PFSK-1 (cell line): ENCODE results near the gene KHDC3L.

Experiments
- FOXP2 ChIP-seq: optimal IDR thresholded peaks from 2 replicates; pipeline ENCODE3; 2011; ENCODE audit warnings: borderline replicate concordance, control low read depth, inconsistent platforms; ENCODE audit not compliant: insufficient read depth; ENCODE audit errors: extremely low read length, extremely low read depth
- POLR2AphosphoS5 ChIP-seq: IDR thresholded peaks from 2 replicates; pipeline ENCODE4 v1.6.1; 2012; ENCODE audit warnings: low read depth, mild to moderate bottlenecking, control low read depth, low read length, moderate library complexity
- REST ChIP-seq, 2 experiments: IDR thresholded peaks; 2 replicates each; pipeline versions ENCODE4 v1.6.1 to v1.8.0; 2011 to 2012; ENCODE audit warnings: low read depth in 2 of 2, low read length in 2 of 2, control low read depth in 1 of 2, inconsistent platforms in 1 of 2, mild to moderate bottlenecking in 1 of 2, moderate library complexity in 1 of 2; ENCODE audit not compliant: insufficient read depth in 1 of 2
- SIN3A ChIP-seq: IDR thresholded peaks from 2 replicates; pipeline ENCODE4 v1.6.1; 2012; ENCODE audit warnings: mild to moderate bottlenecking, low read length, moderate library complexity, borderline replicate concordance; ENCODE audit not compliant: insufficient read depth
- TAF1 ChIP-seq: IDR thresholded peaks from 2 replicates; pipeline ENCODE4 v1.6.1; 2012; ENCODE audit warnings: low read length, control low read depth, borderline replicate concordance; ENCODE audit not compliant: insufficient read depth

KHDC3L gene

DNA sequence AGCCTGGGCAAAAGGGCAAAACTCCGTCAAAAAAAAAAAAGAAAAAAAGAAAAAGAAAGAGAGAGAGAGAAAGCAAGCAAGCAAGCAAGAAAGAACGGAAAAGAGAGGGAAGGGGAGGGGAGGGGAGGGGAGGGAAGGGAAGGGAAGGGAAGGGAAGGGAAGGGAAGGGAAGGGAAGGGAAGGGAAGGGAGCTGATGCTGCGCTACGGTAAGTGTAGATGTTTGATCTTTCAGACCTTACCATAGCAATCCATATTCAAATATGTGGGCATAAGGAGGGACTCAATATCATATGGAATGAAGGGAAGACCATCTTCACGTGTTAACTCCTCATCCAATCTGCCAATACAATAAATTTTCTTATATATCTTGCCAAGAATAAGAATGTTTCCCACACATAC lies 20.3 kb upstream of the KHDC3L start:
- TF ChIP-seq FOXP2, result no peak
- no peak for TF ChIP-seq TAF1
- TF ChIP-seq REST (IDR thresholded peaks at IDR 0.05; ENCODE audit: insufficient read depth in 1 of 2, low read depth in 2 of 2, low read length in 2 of 2), result no peak
- no peak for TF ChIP-seq POLR2AphosphoS5
- no peak for TF ChIP-seq SIN3A

DNA sequence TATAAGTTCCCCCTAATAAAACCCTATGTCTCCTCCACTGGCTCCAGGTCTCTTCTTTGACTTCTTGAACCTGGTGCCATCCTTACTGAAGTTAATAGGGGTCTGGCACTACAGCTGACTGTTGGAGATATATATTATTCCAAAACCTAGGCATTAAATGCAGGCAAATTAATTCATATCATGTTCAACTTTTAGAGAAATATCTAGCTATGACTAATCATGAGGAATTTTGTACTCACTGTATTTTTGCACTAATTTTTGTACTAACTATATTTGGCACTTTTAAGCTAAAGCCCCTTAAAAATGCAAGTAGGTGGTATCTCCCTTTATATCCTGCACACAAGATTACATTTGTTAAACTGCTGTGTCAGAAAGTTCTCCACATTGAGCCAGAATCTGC lies 19.3 kb upstream of the KHDC3L start:
- no peak for TF ChIP-seq SIN3A
- no peak for TF ChIP-seq TAF1
- no peak for TF ChIP-seq REST (IDR thresholded peaks at IDR 0.05; ENCODE audit: insufficient read depth in 1 of 2, low read depth in 2 of 2, low read length in 2 of 2)
- TF ChIP-seq POLR2AphosphoS5, result no peak
- no peak for TF ChIP-seq FOXP2

GRCh38 chr6:73348550-73349204 lies 13.8 kb upstream of the KHDC3L start:
- TF ChIP-seq TAF1, result no peak
- no peak for TF ChIP-seq SIN3A
- no peak for TF ChIP-seq REST (IDR thresholded peaks at IDR 0.05; ENCODE audit: insufficient read depth in 1 of 2, low read depth in 2 of 2, low read length in 2 of 2)
- TF ChIP-seq FOXP2, result no peak

- TF ChIP-seq REST (IDR thresholded peaks at IDR 0.05; ENCODE audit: insufficient read depth in 1 of 2, low read depth in 2 of 2, low read length in 2 of 2) (no peak), SIN3A (no peak), POLR2AphosphoS5 (no peak), TAF1 (no peak), FOXP2 (no peak)
Observed at GRCh38 chr6:73349311-73349710, 13.1 kb upstream of the KHDC3L start.

DNA sequence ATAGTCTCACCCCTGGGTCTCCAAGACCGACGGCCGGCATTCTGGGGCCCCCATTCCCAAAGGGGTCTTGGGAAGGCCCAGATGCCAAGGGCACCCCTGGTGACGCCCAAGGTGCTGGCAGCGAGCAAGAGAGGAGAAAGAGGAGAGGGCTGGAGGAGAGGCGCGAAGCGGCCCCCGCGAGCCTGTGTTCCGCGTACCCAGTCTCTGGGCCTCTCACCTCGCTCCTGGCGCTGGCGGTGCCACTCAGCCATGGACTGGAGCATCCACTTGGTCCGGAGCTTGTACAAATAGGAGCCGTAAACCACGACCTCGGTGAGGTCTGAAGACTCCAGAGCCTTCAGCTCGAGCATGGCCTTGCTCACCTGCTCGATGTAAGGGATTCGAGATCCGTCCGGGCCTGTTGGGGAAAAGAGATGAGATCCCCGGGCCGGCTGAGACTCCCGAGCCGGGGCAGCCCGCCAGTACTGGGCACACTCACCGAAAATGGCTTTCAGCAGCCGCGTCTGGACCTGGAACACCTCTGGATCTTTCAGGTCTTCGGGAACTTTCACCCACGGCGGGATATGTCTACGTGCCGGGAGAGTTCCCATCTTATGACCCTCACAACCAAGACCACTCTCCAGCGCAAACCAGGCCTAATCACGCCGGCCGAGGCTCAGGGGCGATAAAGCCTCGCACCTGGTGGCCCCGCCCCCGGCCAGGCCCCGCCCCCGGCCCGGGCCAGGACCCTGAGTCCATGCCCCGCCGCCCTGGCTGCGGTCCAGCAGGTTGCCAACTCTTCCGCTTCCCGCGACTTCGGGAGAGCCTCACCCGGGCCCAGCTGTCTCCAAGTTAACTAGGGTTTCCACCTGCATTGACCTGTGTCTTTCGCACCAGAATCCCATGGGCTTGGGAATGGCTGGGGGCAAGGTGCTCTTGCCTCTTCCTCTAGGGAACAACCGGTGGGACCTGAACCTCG lies 8.5 kb upstream of the KHDC3L start, which contains the start of gene DPPA5:
Gene DPPA5, minus strand, starts transcription at position 641 of the 958 bp plus-strand sequence. Its CDS starts 51 bp downstream, at position 590.
- no peak for TF ChIP-seq TAF1
- TF ChIP-seq FOXP2, result no peak
- TF ChIP-seq SIN3A, result no peak
